Hepatocyte (in vitro differentiated cells): Measurements from ENCODE around the gene HBA1. TPM values are rescaled to one million over a fixed set of nuclear protein-coding genes. Genes with fewer than 3 reads are reported as not detected.
"Not testable (repeated sequence)": the region's sequence is repeated elsewhere in the genome, so short reads cannot be mapped to it uniquely, and the experiment has no call there.

Source experiments
- DNase-seq: peaks from one replicate; pipeline ENCODE4 v3.0.0-alpha.2; 2016; ENCODE audit warnings: low spot score
- H2AFZ ChIP-seq: fragments of 200-600 bp; sonication (generic); 2 replicates; pipeline ENCODE4 v1.6.0; 2016; ENCODE audit warnings: antibody characterized with exemption, mild to moderate bottlenecking
- H3K27ac ChIP-seq: fragments of 200-600 bp; sonication (generic); 2 replicates; pipeline ENCODE4 v1.5.1; 2016; ENCODE audit warnings: mild to moderate bottlenecking
- H3K27me3 ChIP-seq: fragments of 200-600 bp; sonication (generic); 2 replicates; pipeline ENCODE4 v1.6.1; 2016
- H3K36me3 ChIP-seq: fragments of 200-600 bp; sonication (generic); replicated peaks from 2 replicates; pipeline ENCODE4 v1.5.1; 2016; ENCODE audit warnings: low read depth; ENCODE audit not compliant: insufficient read depth
- H3K4me1 ChIP-seq: fragments of 200-600 bp; sonication (generic); 2 replicates; pipeline ENCODE4 v1.5.1; 2016; ENCODE audit warnings: mild to moderate bottlenecking, moderate library complexity; ENCODE audit not compliant: insufficient read depth
- H3K4me2 ChIP-seq: fragments of 200-600 bp; sonication (generic); 2 replicates; pipeline ENCODE4 v1.6.0; 2016
- H3K4me3 ChIP-seq: fragments of 200-600 bp; sonication (generic); 2 replicates; pipeline ENCODE4 v1.5.1; 2016; ENCODE audit warnings: mild to moderate bottlenecking
- H3K79me2 ChIP-seq: fragments of 200-600 bp; sonication (generic); 2 replicates; pipeline ENCODE4 v1.6.0; 2017; ENCODE audit warnings: mild to moderate bottlenecking
- H3K9me2 ChIP-seq: fragments of 200-600 bp; sonication (generic); replicated peaks from 2 replicates; pipeline ENCODE4 v1.6.0; 2017; ENCODE audit warnings: mild to moderate bottlenecking; ENCODE audit not compliant: insufficient read depth
- H3K9me3 ChIP-seq: fragments of 200-600 bp; sonication (generic); 2 replicates; pipeline ENCODE4 v1.5.1; 2016; ENCODE audit warnings: low read depth, mild to moderate bottlenecking
- H4K20me1 ChIP-seq: fragments of 200-600 bp; sonication (generic); 2 replicates; pipeline ENCODE4 v1.6.0; 2016; ENCODE audit warnings: mild to moderate bottlenecking; ENCODE audit not compliant: insufficient read depth, poor library complexity, severe bottlenecking
- EZH2 ChIP-seq: fragments of 200-600 bp; sonication (generic); IDR thresholded peaks from 2 replicates; pipeline ENCODE4 v1.6.1; 2016; ENCODE audit warnings: antibody characterized with exemption, mild to moderate bottlenecking, borderline replicate concordance
- EZH2phosphoT487 ChIP-seq: fragments of 200-600 bp; sonication (generic); IDR thresholded peaks from one replicate; pipeline ENCODE4 v1.6.1; 2018; ENCODE audit warnings: antibody characterized with exemption, mild to moderate bottlenecking, low read depth, moderate library complexity; ENCODE audit not compliant: unreplicated experiment, severe bottlenecking
- WGBS: methylation state at CpG from one replicate; pipeline ENCODE4 v1.1.6; 2016; ENCODE audit warnings: low lambda C conversion rate; ENCODE audit errors: missing lambda C conversion rate; 5-methylcytosine and 5-hydroxymethylcytosine counted together
- polyA plus RNA-seq: library from polyadenylated mRNA; unstranded; fragments of >200 nt; fragmentation: Nextera tagmentation; extraction: Ambion mirVana; gene quantifications from 2 replicates; pipeline ENCODE4 v1.2.1, GENCODE V29; 2016
- total RNA-seq: library from RNA; depleted of rRNA; stranded (reverse); fragments of >200 nt; gene quantifications from 2 replicates; pipeline ENCODE4 v1.2.3, GENCODE V29; 2014
- TF ChIP-seq, protein P1 (sequence below): fragments of 200-600 bp; sonication (generic); IDR thresholded peaks from 2 replicates; pipeline ENCODE4 v1.5.1; 2016; ENCODE audit warnings: antibody characterized with exemption, mild to moderate bottlenecking; ENCODE audit not compliant: poor library complexity

Gene HBA1
- total and polyA plus RNA-seq, 2 experiments from 2014 or later = not detected

DNA sequence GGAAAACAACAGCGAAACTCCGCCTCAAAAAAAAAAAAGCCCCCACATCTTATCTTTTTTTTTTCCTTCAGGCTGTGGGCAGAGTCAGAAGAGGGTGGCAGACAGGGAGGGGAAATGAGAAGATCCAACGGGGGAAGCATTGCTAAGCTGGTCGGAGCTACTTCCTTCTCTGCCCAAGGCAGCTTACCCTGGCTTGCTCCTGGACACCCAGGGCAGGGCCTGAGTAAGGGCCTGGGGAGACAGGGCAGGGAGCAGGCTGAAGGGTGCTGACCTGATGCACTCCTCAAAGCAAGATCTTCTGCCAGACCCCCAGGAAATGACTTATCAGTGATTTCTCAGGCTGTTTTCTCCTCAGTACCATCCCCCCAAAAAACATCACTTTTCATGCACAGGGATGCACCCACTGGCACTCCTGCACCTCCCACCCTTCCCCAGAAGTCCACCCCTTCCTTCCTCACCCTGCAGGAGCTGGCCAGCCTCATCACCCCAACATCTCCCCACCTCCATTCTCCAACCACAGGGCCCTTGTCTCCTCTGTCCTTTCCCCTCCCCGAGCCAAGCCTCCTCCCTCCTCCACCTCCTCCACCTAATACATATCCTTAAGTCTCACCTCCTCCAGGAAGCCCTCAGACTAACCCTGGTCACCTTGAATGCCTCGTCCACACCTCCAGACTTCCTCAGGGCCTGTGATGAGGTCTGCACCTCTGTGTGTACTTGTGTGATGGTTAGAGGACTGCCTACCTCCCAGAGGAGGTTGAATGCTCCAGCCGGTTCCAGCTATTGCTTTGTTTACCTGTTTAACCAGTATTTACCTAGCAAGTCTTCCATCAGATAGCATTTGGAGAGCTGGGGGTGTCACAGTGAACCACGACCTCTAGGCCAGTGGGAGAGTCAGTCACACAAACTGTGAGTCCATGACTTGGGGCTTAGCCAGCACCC is 1.2 kb upstream of the HBA1 start:
- H3K27ac ChIP-seq = no peak overlapping the region
- no peak overlapping the region for H3K4me3 ChIP-seq
- no peak for DNase-seq
- H3K27me3 ChIP-seq = peaks cover 52% of the 10 kb centered on the region
- no peaks in the 10 kb centered on the region for H4K20me1 ChIP-seq
- no peaks in the 10 kb centered on the region for H3K79me2 ChIP-seq
- H3K9me3 ChIP-seq = no peaks in the 10 kb centered on the region
- TF ChIP-seq EZH2phosphoT487 (no peak), EZH2 (no peak)
- TF ChIP-seq, protein P1, sequence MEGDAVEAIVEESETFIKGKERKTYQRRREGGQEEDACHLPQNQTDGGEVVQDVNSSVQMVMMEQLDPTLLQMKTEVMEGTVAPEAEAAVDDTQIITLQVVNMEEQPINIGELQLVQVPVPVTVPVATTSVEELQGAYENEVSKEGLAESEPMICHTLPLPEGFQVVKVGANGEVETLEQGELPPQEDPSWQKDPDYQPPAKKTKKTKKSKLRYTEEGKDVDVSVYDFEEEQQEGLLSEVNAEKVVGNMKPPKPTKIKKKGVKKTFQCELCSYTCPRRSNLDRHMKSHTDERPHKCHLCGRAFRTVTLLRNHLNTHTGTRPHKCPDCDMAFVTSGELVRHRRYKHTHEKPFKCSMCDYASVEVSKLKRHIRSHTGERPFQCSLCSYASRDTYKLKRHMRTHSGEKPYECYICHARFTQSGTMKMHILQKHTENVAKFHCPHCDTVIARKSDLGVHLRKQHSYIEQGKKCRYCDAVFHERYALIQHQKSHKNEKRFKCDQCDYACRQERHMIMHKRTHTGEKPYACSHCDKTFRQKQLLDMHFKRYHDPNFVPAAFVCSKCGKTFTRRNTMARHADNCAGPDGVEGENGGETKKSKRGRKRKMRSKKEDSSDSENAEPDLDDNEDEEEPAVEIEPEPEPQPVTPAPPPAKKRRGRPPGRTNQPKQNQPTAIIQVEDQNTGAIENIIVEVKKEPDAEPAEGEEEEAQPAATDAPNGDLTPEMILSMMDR = no peak
- no peaks in the 10 kb centered on the region for H3K36me3 ChIP-seq
- H3K4me2 ChIP-seq = no peak overlapping the region
- whole genome bisulfite sequencing = 44% methylated on average over 8 of the region's 8 CpGs
- H2AFZ ChIP-seq = no peak overlapping the region
- peaks cover 3% of the 10 kb centered on the region for H3K4me1 ChIP-seq
- no peaks in the 10 kb centered on the region for H3K9me2 ChIP-seq

DNA sequence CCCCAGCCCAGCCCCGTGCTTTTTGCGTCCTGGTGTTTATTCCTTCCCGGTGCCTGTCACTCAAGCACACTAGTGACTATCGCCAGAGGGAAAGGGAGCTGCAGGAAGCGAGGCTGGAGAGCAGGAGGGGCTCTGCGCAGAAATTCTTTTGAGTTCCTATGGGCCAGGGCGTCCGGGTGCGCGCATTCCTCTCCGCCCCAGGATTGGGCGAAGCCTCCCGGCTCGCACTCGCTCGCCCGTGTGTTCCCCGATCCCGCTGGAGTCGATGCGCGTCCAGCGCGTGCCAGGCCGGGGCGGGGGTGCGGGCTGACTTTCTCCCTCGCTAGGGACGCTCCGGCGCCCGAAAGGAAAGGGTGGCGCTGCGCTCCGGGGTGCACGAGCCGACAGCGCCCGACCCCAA is 474 bp upstream of the HBA1 start:
- 3% methylated on average over 23 of the region's 39 CpGs for WGBS
- H2AFZ ChIP-seq, H3K9me2 ChIP-seq, H3K27ac ChIP-seq, H3K79me2 ChIP-seq, H3K4me2 ChIP-seq, H3K9me3 ChIP-seq, H3K4me1 ChIP-seq, H3K4me3 ChIP-seq, DNase-seq, H4K20me1 ChIP-seq, H3K36me3 ChIP-seq: not testable (repeated sequence)
- H3K27me3 ChIP-seq = peaks cover 49% of the 10 kb centered on the region
- TF ChIP-seq EZH2 = peak; percentile 40

DNA sequence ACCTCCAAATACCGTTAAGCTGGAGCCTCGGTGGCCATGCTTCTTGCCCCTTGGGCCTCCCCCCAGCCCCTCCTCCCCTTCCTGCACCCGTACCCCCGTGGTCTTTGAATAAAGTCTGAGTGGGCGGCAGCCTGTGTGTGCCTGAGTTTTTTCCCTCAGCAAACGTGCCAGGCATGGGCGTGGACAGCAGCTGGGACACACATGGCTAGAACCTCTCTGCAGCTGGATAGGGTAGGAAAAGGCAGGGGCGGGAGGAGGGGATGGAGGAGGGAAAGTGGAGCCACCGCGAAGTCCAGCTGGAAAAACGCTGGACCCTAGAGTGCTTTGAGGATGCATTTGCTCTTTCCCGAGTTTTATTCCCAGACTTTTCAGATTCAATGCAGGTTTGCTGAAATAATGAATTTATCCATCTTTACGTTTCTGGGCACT is 928 bp downstream of the HBA1 start:
- no peaks in the 10 kb centered on the region for H3K79me2 ChIP-seq
- peak; percentile 23 for DNase-seq
- H3K4me1 ChIP-seq = peaks cover 11% of the 10 kb centered on the region
- H4K20me1 ChIP-seq = peaks cover 4% of the 10 kb centered on the region
- H3K27me3 ChIP-seq = peaks cover 43% of the 10 kb centered on the region
- no peaks in the 10 kb centered on the region for H3K9me3 ChIP-seq
- TF ChIP-seq, protein P1 = no peak
- no peak for TF ChIP-seq EZH2phosphoT487
- TF ChIP-seq EZH2 = no peak
- H3K9me2 ChIP-seq = no peaks in the 10 kb centered on the region
- no peaks in the 10 kb centered on the region for H3K36me3 ChIP-seq
- H2AFZ ChIP-seq = no peak overlapping the region
- no peak overlapping the region for H3K4me3 ChIP-seq
- no peak overlapping the region for H3K27ac ChIP-seq
- WGBS = 38% methylated on average over 8 of the region's 13 CpGs
- no peak overlapping the region for H3K4me2 ChIP-seq

DNA sequence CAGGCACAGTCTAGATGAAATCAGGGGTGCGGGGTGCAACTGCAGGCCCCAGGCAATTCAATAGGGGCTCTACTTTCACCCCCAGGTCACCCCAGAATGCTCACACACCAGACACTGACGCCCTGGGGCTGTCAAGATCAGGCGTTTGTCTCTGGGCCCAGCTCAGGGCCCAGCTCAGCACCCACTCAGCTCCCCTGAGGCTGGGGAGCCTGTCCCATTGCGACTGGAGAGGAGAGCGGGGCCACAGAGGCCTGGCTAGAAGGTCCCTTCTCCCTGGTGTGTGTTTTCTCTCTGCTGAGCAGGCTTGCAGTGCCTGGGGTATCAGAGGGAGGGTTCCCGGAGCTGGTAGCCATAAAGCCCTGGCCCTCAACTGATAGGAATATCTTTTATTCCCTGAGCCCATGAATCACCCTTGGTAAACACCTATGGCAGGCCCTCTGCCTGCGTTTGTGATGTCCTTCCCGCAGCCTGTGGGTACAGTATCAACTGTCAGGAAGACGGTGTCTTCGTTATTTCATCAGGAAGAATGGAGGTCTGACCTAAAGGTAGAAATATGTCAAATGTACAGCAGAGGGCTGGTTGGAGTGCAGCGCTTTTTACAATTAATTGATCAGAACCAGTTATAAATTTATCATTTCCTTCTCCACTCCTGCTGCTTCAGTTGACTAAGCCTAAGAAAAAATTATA is 1.6 kb downstream of the HBA1 start:
- Histone ChIP-seq H3K9me2 (no peaks in the 10 kb centered on the region), H3K4me3 (no peak overlapping the region), H3K4me1 (peaks cover 11% of the 10 kb centered on the region), H3K4me2 (no peak overlapping the region), H3K27ac (no peak overlapping the region), H3K9me3 (no peaks in the 10 kb centered on the region), H3K27me3 (peaks cover 43% of the 10 kb centered on the region), H4K20me1 (peaks cover 4% of the 10 kb centered on the region), H3K79me2 (no peaks in the 10 kb centered on the region), H3K36me3 (no peaks in the 10 kb centered on the region), H2AFZ (no peak overlapping the region)
- no peak for DNase-seq
- 80% methylated on average over 11 of the region's 11 CpGs for WGBS
- no peak for TF ChIP-seq EZH2
- TF ChIP-seq, protein P1 = no peak
- TF ChIP-seq EZH2phosphoT487 = no peak
